Measurements from ENCODE around the gene ZXDC. TPM values are rescaled to one million over a fixed set of nuclear protein-coding genes. Genes with fewer than 3 reads are reported as not detected.

ZXDC gene
- total RNA-seq, 1 experiment from 2014 or later, result 55.4 TPM

DNA sequence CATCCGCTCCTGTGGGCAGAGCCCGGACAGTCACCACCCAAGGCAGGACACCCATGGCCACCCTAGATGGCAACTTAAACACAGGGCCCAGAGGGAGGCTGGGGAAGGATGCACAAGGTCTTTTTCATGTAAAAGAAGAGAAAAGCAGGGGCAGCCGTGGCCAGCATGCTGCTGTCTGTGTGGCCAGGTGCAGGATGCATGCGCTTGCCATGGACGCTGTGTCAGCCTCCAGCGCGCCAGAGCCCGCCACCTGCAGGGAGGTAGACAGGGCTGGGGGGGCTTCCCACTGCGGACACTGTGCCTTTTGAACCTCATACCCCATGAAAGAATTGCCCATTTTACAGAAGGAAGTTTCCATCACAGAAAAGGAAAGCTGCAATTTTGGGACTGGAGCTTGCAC is 23.7 kb upstream of the ZXDC start:
- no peak overlapping the region for H3K4me3 ChIP-seq
- TF ChIP-seq EZH2 (IDR thresholded peaks at IDR 0.05; ENCODE audit: low read depth) (no peak), CTCF (conservative IDR thresholded peaks at IDR 0.05) (no peak)
- H3K4me2 ChIP-seq, result no peak overlapping the region
- H3K9me3 ChIP-seq (ENCODE audit: insufficient read depth, low read depth), result no peaks in the 10 kb centered on the region; the same call in 1 of the 2 replicates
- no peaks in the 10 kb centered on the region for H3K79me2 ChIP-seq (ENCODE audit: low read depth)
- H3K36me3 ChIP-seq (ENCODE audit: low read depth), result no peaks in the 10 kb centered on the region
- ChIA-PET POLR2A (ENCODE audit: unreplicated experiment) (no interaction called here), CTCF (no interaction called here)
- intact Hi-C loops (cut with micrococcal nuclease; ENCODE audit: unreplicated experiment), result no loop called here
- DNase-seq, result no peak
- peaks cover 7% of the 10 kb centered on the region; the same call in 1 of the 2 replicates for H3K27me3 ChIP-seq (ENCODE audit: insufficient read depth, low read depth)
- no peak overlapping the region for H3K27ac ChIP-seq
- H3K9me2 ChIP-seq (ENCODE audit: insufficient read depth), result no peaks in the 10 kb centered on the region
- no peak overlapping the region for H2AFZ ChIP-seq
- peaks cover 11% of the 10 kb centered on the region; the same call in 1 of the 2 replicates for H3F3A ChIP-seq (ENCODE audit: insufficient read depth, low read depth)
- H3K4me1 ChIP-seq (replicated peaks; ENCODE audit: insufficient read depth), result no peaks in the 10 kb centered on the region
- BruUV-seq (replicated peaks), result no TSS peak
- no peaks in the 10 kb centered on the region for H4K20me1 ChIP-seq (ENCODE audit: insufficient read depth)

- TF ChIP-seq CTCF (conservative IDR thresholded peaks at IDR 0.05) (no peak), EZH2 (IDR thresholded peaks at IDR 0.05; ENCODE audit: low read depth) (no peak)
- no TSS peak for BruUV-seq (replicated peaks)
- POLR2A ChIA-PET (ENCODE audit: unreplicated experiment), result no interaction called here
- H3K4me1 ChIP-seq (replicated peaks; ENCODE audit: insufficient read depth), result no peaks in the 10 kb centered on the region
- H4K20me1 ChIP-seq (ENCODE audit: insufficient read depth), result no peaks in the 10 kb centered on the region
- no peak overlapping the region for H3K27ac ChIP-seq
- H2AFZ ChIP-seq, result no peak overlapping the region
- no peak overlapping the region for H3K4me2 ChIP-seq
- H3K9me2 ChIP-seq (ENCODE audit: insufficient read depth), result no peaks in the 10 kb centered on the region
- intact Hi-C loops (cut with micrococcal nuclease; ENCODE audit: unreplicated experiment), result no loop called here
- H3K36me3 ChIP-seq (ENCODE audit: low read depth), result no peaks in the 10 kb centered on the region
- H3K4me3 ChIP-seq, result no peak overlapping the region
- H3K79me2 ChIP-seq (ENCODE audit: low read depth), result no peaks in the 10 kb centered on the region
- H3K27me3 ChIP-seq (ENCODE audit: insufficient read depth, low read depth), result peaks cover 2% of the 10 kb centered on the region; the same call in 1 of the 2 replicates
- peaks cover 11% of the 10 kb centered on the region; the same call in 1 of the 2 replicates for H3F3A ChIP-seq (ENCODE audit: insufficient read depth, low read depth)
- no peaks in the 10 kb centered on the region; the same call in 1 of the 2 replicates for H3K9me3 ChIP-seq (ENCODE audit: insufficient read depth, low read depth)
- CTCF ChIA-PET, result no interaction called here
- no peak for DNase-seq
These were observed 23.2 kb upstream of the ZXDC start for GRCh38 chr3:126498929-126499328.

DNA sequence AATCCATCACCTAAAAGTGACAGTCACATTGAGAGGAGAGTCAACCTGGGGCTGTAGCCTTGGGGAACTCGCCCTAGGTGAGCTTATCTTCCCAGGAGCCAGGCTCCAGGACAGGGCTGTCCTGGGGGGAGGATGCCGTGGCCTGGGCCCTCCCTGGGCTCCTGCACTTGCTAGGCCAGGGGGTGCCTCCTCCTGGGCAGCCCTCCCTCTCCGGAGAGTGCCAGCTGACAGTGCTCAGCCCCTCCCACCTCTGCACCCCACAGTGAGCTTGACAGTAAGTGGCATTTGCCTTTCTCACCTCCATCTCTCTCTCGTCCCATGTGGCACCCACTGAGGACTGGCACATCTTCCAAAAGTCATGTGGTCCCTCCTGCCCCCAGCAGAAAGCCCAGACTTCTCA is 22.8 kb upstream of the ZXDC start:
- TF ChIP-seq CTCF (conservative IDR thresholded peaks at IDR 0.05) (no peak), EZH2 (IDR thresholded peaks at IDR 0.05; ENCODE audit: low read depth) (no peak)
- Histone ChIP-seq H3K9me2 (ENCODE audit: insufficient read depth) (no peaks in the 10 kb centered on the region), H3K4me1 (replicated peaks; ENCODE audit: insufficient read depth) (no peaks in the 10 kb centered on the region), H3F3A (ENCODE audit: insufficient read depth, low read depth) (peaks cover 11% of the 10 kb centered on the region; the same call in 1 of the 2 replicates), H3K27me3 (ENCODE audit: insufficient read depth, low read depth) (no peaks in the 10 kb centered on the region), H3K27ac (no peak overlapping the region), H3K4me2 (no peak overlapping the region), H3K4me3 (no peak overlapping the region), H3K79me2 (ENCODE audit: low read depth) (no peaks in the 10 kb centered on the region), H3K9me3 (ENCODE audit: insufficient read depth, low read depth) (no peaks in the 10 kb centered on the region; the same call in 1 of the 2 replicates), H2AFZ (no peak overlapping the region), H3K36me3 (ENCODE audit: low read depth) (no peaks in the 10 kb centered on the region), H4K20me1 (ENCODE audit: insufficient read depth) (no peaks in the 10 kb centered on the region)
- CTCF ChIA-PET, result no interaction called here
- intact Hi-C loops (cut with micrococcal nuclease; ENCODE audit: unreplicated experiment), result no loop called here
- BruUV-seq (replicated peaks), result no TSS peak
- POLR2A ChIA-PET (ENCODE audit: unreplicated experiment), result no interaction called here
- DNase-seq, result no peak

Data from PC-9 (cell line).